ENCODE results near the gene CLEC16A.
A peak's percentile ranks its signal among the peaks of the same experiment; 100 is the strongest.
"Not testable (repeated sequence)": the region's sequence is repeated elsewhere in the genome, so short reads cannot be mapped to it uniquely, and the experiment has no call there.

CLEC16A gene

DNA sequence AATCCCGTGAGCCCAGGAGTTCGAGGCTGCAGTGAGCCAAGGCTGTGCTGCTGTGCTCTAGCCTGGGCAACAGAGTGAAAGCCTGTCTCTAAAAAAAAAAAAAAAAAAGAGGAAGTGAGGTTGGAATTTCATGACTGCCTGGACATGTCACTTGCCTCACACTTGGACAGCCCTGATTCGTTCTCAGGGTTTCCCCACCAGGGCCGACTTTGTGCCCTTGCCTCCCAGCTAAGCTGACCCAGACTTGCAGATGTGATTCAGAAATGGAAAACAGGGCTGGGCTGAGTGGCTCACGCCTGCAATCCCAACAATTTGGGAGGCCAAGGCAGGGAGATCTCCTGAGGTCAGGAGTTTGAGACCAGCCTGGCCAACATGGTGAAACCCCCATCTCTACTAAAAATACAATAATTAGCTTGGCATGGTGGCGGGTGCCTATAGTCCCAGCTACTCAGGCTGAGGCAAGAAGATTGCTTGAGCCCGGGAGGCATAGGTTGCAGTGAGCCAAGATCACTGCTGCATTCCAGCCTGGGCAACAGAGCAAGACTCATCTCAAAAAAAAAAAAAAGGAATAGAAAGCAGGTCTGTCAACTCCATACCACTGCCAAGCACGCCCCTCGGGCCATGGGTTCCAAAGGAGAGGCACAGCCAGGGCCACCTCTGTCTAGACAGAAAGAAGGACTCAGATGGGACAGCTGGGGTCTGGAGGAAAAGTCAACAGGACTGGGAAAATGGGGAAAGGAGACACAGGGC is 264.7 kb downstream of the CLEC16A start:
- no peak for DNase-seq

- no peak for DNase-seq
Measured at GRCh38 chr16:11210260-11210659, 265.9 kb downstream of the CLEC16A start.

DNA sequence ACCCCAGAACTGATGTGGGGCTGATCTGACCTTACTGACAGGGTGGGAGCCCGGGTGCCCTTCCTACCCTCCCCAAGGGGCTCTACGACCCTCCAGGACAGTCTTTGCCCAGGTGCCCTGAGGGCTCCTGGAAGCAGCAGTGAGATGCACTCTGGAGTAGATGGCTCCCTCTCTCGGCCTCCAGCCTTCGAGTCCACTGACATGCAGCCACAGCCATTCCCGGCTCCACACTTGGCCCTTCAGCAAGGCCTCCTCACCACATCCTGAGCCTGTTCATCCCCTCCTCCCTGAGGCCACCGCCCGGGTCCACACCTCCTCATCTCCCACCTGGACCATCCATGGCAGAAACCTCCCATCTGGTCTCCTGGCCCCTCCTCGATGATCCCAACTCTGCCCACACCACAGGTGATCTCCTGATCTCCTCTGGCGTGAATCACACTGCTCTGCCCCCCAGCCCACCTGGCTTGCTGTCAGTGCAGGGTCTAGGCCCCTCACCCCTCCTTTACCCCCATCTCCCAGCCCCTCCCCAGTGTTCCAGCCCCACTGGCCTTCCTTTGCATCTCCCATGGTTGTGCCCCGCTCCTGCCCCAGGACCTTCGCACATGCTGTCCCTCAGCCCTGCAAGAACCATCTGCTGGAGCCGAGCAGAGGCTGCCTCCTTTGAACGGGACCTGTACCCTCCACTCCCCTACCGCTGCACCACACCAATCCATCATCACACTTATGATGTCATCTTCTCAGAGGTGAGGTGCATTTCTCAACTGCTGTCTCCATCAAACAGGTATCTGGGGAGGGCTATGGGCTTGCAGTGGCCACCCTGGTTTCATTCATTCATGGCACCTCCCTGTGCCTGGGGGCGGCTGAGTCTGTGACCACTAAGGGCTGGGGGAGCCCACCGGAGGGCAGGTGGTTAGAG is 267.0 kb downstream of the CLEC16A start:
- no peak for DNase-seq

GRCh38 chr16:11211977-11212797 is 267.8 kb downstream of the CLEC16A start:
- no peak for DNase-seq

- DNase-seq = no peak
Measured at GRCh38 chr16:11212798-11213196, 268.4 kb downstream of the CLEC16A start.

GRCh38 chr16:11213373-11213772 is 269.0 kb downstream of the CLEC16A start:
- DNase-seq = no peak

GRCh38 chr16:11213799-11214198 is 269.4 kb downstream of the CLEC16A start:
- DNase-seq = no peak

DNA sequence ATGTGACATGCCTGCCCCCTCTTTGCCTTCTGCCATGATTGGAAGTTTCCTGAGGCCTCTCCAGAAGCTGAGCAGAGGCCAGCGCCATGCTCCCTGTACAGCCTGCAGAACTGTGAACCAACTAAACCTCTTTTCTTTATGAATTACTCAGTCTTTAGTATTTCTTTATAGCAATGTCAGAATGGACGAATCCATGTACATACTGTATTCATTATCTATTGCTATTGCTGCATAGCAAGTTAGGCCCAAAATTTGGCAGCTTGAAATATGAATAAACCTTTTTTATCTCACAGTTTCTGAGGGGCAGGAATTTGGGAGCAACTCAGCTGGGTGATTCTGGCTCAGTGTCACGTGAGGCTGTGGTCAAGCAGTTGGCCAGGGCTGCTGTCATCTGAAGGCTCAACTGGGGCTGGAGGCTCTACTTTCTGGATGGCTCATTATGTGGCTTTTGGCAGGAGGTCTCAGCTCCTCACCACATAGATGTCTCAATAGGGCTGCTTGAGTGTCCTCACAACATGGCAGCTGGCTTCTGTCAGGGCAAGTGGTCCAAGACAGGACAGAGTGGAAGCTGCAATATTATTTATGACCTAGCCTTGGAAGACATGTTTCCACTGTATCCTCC is 271.7 kb downstream of the CLEC16A start:
- no peak for DNase-seq

GRCh38 chr16:11217651-11218603 is 273.6 kb downstream of the CLEC16A start:
- no peak for DNase-seq

DNA sequence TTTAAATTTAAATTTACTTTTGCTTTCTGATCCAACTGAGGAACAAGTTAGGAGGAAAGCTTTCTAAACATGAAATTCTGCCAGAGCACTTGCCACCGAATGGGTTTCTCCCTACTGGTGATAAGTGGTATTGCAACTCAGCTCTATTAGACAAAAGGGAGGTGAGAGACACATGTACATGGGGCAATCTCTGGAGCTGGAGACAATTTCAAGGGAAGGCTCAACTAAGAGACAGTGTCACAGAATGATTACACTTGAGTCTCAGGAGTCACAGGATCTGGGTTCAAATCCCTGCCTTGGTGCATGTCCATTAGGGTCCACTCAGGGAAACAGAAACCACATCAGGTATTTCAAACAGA is 274.2 kb downstream of the CLEC16A start:
- no peak for DNase-seq

DNA sequence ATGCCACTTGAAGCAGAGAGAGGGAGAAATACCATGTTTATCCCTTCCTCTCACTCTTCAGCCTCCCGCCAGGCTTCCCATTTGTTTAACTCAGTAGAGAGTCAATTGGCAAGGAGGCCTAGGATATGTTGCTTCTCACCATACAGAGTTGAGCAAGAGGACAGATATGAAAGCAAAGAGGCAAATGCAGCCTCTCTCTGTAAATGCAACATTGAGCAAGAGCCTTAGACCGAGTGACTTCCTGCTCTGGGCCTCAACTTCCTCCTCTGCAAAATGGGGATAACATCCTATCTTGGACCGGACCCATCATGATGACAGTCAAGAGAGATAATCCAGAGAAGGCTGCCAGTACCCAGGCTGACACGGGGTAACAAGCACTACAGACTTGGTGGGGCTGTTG is 274.8 kb downstream of the CLEC16A start:
- no peak for DNase-seq

DNA sequence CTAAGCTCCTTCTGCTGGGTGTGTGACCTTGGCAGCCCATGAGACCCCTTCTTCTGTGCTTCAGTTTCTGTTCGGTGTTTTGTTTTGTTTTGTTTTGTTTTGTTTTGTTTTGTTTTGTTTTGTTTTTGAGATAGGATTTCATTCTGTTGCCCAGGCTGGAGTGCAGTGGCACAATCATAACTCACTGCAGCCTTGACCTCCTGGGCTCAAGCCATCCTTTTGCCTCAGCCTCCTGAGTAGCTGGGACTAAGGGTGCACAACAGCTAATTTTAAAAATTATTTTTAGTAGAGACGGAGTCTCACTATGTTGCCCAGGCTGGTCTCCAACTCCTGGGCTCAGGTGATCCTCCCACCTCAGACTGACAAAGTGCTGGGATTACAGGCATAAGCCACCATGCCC is 276.1 kb downstream of the CLEC16A start:
- DNase-seq = not testable (repeated sequence)

DNA sequence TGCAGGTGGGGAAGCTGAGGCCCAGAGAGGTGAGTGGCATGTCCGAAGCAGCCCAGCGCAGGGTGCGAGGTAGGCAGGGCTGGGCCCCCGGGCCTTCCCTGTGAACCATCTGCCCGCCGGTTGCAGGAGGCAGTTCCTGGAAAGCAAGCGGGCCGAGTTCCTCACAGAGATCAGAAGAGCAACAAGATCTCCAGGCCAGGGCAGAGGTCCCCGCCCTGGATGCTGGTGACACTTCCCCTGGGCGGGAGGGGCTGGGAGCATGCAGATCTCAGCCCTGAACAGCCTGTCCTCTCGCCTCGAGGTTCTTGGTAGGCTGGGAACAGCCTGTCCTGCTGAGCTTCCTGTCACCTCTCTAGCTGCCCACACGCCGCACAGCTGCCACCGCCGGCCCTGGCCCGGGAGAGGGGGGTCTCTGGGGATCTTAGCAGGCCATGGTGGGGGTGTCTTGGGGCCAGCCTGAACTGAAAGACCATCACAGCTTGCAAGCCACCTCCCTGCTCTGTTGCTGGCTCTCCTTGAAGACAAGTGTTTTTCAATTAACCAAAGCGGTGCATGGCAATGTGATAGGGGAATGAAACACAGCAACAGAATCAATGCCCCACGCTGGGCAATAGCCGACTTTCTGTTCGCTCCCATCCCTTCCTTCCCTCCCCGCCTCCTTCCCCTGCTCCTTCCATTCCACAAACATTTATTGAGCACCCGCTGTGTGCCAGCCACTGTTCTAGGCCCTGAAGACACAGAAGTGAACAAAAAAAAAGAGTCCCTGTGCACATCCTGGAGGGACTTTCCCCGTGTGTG is 279.9 kb downstream of the CLEC16A start:
- DNase-seq = peak; percentile 82

- peak; percentile 93 for DNase-seq
Measured at GRCh38 chr16:11224894-11225676, 280.7 kb downstream of the CLEC16A start.

DNA sequence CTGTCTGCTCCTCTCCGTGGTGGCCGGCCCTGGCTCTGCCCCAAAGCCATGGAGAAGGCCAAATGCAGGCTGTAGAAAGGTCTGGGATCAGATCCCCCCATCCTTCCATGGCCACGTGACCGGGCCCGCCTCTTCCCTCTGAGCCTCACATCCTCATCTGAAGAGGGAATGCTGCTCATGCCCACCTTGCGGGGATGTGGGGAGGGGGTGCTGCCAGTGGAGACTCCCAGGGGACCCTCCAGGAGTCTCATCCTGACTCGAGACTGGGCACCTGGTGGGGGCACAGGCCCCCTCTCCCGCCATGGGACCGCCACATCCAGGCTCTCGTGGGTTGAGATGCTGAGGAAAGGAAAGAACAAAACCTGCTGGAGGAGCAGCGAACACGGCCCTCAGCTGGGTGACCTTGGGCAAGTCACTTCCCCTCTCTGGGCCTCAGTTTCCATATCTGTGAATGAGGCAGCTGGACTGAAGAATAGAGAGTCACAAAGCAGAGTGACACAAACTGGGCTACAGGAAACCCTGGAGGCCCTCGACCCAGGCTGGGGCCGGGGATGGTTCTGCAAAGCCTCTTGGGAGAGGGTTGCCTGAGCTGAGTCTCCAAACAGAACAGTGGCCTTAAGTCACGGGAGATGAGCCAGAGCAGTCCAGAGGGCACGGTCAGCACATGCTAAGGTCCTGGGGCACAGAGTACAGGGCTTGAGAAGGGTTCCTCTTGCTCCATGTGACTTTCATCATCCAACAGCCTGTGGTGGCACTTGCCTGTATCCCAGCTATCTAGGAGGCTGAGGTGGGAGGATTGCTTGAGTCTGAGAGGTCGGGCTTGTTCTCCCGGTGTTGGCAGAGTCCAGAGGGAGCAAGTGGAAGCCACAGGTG is 281.5 kb downstream of the CLEC16A start:
- DNase-seq = peak; percentile 38

- no peak for DNase-seq
Measured at GRCh38 chr16:11229432-11229831, 285.1 kb downstream of the CLEC16A start.

DNA sequence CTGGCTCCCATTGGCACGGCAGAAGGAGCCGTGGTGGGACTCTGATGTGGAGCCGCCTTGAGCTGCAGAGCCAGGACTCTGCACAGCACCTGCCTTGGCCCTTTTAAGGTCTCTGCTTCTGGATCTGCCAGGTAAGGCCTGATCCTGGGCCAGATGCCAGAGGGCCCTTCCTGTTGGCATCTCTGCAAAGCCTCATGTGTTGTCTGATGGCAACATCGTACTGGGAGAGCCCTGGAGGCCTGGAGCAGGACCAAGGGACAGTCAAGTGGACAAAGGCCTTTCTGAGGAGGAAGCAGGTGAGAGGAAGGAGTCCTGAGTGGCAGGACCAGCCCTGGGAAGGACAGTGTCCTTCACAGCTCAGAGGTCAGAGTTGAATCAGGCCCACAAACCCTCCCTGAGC is 285.5 kb downstream of the CLEC16A start:
- DNase-seq = no peak

- no peak for DNase-seq
Measured at GRCh38 chr16:11231367-11231970, 287.1 kb downstream of the CLEC16A start.
